CD4-positive, alpha-beta T cell treated with Interleukin-17A for 1 hour (primary cell): ENCODE data around the gene RBKS.
"Not testable (repeated sequence)": the region's sequence is repeated elsewhere in the genome, so short reads cannot be mapped to it uniquely, and the experiment has no call there.

Source experiments
- DNase-seq: peaks from one replicate; pipeline ENCODE4 v3.0.0-alpha.2; 2020

The RBKS gene

GRCh38 chr2:27796791-27797765, 93.1 kb downstream of the RBKS start:
- no peak for DNase-seq

DNA sequence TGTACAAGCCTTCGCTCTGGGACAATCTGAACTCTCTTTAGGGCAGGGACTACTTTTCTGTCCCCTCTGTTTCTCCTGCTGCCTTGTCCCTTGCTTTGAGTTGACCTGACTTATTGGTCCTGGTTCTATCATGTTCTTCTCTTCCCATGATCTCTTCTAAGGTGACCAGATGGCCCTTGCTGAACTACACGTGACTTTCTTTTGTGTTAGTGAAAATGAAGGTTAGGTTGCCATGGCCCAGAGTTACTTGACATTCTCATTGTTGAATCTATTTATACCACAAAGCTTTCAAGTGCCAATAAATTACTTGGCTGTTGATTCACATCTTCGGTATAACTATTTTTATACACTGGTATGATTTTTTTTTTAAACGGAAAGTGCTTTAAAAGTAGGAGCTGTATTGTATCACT, 94.3 kb downstream of the RBKS start:
- DNase-seq, result no peak

DNA sequence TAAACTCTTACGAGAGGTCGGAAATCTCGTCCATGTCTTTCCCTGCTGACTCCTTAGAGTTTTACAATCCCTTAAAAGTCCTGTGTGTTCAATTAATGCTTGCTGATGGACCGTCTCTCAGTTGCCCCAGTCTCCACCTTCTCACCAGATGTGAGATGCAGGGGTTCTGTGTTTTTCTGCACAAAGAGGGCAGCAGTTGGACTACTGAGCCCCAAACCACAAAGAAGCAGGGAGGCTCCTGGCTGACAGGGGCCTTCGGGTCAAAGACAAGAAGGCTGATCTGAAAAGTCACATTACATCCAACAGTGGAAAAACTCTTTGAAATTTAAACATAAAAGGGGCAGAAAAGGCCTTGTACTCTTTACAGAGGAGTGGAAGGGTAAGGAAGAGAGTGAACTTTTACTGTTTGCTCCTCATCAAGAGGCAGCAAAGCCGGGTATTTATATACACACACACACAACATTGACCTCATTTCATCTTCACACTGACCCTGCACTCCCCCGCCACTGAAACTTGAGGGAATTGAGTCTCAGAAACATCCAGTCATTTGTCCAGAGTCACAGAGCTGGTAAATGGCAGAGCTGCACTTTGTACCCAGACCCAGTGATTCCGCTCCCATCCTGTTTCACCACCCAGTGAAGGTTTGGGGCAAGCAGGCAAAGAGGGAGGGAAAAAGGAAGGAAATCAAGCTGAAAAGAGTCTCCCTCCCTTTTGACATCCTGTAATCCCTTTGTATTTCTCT, 94.9 kb downstream of the RBKS start:
- no peak for DNase-seq

GRCh38 chr2:27792759-27793158, 97.4 kb downstream of the RBKS start:
- DNase-seq, result no peak

GRCh38 chr2:27790796-27791195, 99.4 kb downstream of the RBKS start:
- DNase-seq, result no peak

DNA sequence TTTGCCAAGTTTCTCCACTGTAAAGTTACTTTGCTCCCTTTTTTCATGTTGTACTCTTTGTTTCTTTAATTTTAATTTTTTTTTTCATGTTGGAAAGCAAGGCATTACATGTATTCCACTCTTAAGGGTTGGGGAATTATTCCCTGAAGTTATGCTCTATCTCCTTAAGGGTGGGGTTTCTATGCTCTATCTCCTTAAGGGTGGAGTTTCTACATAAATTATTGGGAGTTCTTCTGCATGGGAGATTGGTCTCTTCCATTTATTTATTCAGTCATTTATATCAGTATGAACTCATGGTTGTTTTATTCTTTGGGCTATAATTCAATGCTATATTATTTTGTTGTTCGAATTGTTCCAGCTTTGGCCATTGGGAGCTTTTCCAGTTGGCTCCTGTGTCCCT, 107.5 kb downstream of the RBKS start:
- DNase-seq, result no peak

GRCh38 chr2:27781496-27781895, 108.7 kb downstream of the RBKS start:
- DNase-seq, result no peak

- no peak for DNase-seq
These were observed 110.7 kb downstream of the RBKS start for GRCh38 chr2:27779417-27780055.

GRCh38 chr2:27776696-27777095, 113.5 kb downstream of the RBKS start:
- no peak for DNase-seq

- DNase-seq, result no peak
These were observed 114.1 kb downstream of the RBKS start for GRCh38 chr2:27776097-27776496.

- no peak for DNase-seq
These were observed 116.2 kb downstream of the RBKS start for GRCh38 chr2:27773959-27774358.

- no peak for DNase-seq
These were observed 117.4 kb downstream of the RBKS start for GRCh38 chr2:27772804-27773203.

GRCh38 chr2:27771548-27772335, 118.4 kb downstream of the RBKS start, which contains the start of gene MRPL33:
MRPL33 (plus strand) TSS chr2:27771719; CDS start chr2:27771778, 59 bp downstream.
- DNase-seq, result peak; percentile 90

GRCh38 chr2:27771202-27771547, 119.0 kb downstream of the RBKS start:
- no peak for DNase-seq

- no peak for DNase-seq
These were observed 123.9 kb downstream of the RBKS start for GRCh38 chr2:27766287-27766661.

- peak; percentile 32 for DNase-seq
These were observed 124.4 kb downstream of the RBKS start for GRCh38 chr2:27765621-27766286.

GRCh38 chr2:27764526-27764925, 125.7 kb downstream of the RBKS start:
- DNase-seq, result not testable (repeated sequence)

DNA sequence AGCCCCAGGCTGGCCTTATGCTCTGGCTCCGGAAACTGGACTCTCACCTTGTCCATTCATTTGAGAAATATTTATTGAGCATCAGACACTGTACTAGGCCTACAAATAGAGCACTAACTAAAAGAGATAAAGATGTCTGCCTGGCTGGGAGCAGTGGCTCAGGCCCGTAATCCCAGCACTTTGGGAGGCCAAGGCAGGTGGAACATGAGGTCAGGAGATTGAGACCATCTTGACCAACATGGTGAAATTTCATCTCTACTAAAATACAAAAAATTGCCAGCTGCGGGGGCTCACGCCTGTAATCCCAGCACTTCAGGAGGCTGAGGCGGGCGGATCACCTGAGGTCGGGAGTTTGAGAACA, 126.3 kb downstream of the RBKS start:
- no peak for DNase-seq

DNA sequence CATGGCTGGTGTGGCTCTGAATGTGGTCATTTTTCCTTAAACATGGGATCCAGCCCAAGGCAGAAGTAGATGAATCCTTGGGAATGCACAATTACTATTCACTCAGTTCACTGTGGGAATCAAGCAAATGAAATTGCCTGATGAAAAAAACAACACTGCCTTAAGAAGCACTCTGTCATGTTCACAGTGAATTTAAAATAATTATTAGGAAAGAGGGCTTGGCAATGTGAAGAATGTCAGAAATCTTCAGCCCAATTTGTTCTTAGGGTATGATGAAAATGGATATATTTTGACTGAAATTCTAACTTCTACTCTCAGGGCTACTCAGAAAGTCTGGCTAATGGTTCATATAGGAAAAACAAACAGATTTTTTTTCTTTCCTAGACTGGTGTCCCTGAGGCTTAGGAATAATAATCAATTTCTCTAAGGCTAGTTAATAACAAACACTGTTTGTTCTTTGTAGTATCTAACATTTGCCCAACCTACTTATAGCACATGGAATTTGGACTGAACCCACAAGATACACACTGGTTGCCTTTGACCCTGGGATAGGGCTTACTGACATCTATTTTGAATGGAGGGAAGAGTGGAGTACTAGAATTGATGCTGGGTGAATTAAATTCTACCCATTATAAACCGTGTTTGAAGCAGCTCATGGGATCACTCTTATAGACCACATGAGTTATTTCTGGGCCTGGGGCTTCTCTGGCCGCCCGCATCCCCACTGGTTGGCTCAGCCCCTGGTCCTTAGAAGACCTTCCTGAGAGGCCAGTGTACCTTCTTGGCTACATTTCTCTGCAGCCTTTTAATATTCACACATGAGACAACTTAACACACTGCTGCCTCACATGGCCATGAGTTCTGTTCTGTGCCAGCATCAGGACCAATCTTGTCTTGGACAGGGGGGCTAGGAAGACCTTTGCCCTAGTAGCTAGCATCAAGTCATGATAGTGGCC, 127.0 kb downstream of the RBKS start:
- no peak for DNase-seq

GRCh38 chr2:27756544-27757498, 133.4 kb downstream of the RBKS start:
- peak; percentile 3 for DNase-seq
